Measurements from ENCODE around the gene BIRC7. TPM values are rescaled to one million over a fixed set of nuclear protein-coding genes. Genes with fewer than 3 reads are reported as not detected.

BIRC7 gene
- total and polyA plus RNA-seq, 2 donors from 2014 or later: 0.30 to 4.0 TPM

DNA sequence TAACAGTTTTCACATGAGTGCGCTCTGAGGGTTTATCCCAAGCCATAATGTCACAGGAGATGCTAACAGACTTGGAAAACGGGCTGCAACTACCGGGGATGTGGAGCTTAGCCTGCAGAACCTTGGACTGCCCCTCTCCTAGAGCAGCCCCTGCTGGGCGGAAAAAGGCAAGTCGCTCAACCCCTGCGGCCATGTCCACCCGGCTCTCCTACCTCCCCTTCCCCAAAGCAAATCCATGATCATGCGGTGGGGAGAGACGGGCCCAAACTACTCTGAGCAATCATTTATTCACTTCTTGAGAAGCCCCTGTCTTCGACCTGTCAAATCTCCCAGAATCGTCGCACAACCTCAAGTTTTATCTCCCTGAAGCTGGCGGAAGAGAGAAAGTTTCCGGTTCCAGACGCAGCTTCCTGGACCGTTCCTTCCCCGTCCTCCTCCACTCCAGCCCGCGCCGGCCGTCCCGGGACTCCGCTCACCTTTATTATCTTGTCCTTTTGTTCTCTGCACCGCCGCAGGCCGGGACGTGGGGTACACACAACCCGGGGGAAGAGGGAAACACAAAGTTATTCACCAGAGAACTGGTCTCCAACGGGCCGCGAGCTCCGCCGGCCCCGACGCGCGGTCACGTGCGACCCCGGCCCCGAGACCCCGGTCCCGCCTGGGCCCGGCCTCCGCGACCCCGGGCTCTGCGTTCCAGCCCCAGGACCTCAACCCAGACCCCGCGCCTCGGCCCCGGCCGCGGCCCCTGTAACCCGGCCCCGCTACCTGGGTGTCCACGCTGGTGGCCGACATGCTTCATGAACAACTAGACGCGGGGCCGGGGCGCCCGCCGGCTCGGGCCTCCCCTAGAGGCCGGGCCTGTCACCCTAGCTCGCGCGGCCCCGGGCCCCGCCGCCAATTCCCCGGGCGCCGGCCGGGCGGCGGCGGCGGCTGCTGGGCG lies 20.3 kb upstream of the BIRC7 start:
- H3K4me3 ChIP-seq (ENCODE audit: low read length in 3 of 3): peak overlapping the region; percentile 65 to 82 (median 71)
- H3K27ac ChIP-seq (ENCODE audit: low read depth in 2 of 2, low read length in 2 of 2): peak overlapping the region; percentile 23 to 41
- no peaks in the 10 kb centered on the region for H3K9me3 ChIP-seq (ENCODE audit: control insufficient read depth in 2 of 3, insufficient read depth in 1 of 3, low read length in 3 of 3)
- H3K9ac ChIP-seq (ENCODE audit: low read length in 3 of 3): peak overlapping the region; percentile 35 to 47 (median 36)
- DNase-seq (peak in 4 of 5 donors; percentile 38 to 87 (median 70)), FAIRE-seq (no peak)
- TF ChIP-seq, protein P1, sequence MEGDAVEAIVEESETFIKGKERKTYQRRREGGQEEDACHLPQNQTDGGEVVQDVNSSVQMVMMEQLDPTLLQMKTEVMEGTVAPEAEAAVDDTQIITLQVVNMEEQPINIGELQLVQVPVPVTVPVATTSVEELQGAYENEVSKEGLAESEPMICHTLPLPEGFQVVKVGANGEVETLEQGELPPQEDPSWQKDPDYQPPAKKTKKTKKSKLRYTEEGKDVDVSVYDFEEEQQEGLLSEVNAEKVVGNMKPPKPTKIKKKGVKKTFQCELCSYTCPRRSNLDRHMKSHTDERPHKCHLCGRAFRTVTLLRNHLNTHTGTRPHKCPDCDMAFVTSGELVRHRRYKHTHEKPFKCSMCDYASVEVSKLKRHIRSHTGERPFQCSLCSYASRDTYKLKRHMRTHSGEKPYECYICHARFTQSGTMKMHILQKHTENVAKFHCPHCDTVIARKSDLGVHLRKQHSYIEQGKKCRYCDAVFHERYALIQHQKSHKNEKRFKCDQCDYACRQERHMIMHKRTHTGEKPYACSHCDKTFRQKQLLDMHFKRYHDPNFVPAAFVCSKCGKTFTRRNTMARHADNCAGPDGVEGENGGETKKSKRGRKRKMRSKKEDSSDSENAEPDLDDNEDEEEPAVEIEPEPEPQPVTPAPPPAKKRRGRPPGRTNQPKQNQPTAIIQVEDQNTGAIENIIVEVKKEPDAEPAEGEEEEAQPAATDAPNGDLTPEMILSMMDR (IDR thresholded peaks at IDR 0.05; ENCODE audit: borderline replicate concordance, extremely low read depth, insufficient read depth): peak; percentile 44
- peaks cover 0 to 24% (median 0%) of the 10 kb centered on the region in 3 donors for H3K4me1 ChIP-seq (ENCODE audit: control insufficient read depth in 2 of 3, insufficient read depth in 2 of 3, low read depth in 1 of 3, low read length in 3 of 3)
- no peaks in the 10 kb centered on the region for H3K27me3 ChIP-seq (ENCODE audit: control insufficient read depth, insufficient read depth, low read length)
- intact Hi-C loops (cut with DNase I): no loop called here
- H3K36me3 ChIP-seq (ENCODE audit: control insufficient read depth in 2 of 3, insufficient read depth in 3 of 3, low read length in 3 of 3): peaks cover 4 to 19% (median 10%) of the 10 kb centered on the region in 3 donors

DNA sequence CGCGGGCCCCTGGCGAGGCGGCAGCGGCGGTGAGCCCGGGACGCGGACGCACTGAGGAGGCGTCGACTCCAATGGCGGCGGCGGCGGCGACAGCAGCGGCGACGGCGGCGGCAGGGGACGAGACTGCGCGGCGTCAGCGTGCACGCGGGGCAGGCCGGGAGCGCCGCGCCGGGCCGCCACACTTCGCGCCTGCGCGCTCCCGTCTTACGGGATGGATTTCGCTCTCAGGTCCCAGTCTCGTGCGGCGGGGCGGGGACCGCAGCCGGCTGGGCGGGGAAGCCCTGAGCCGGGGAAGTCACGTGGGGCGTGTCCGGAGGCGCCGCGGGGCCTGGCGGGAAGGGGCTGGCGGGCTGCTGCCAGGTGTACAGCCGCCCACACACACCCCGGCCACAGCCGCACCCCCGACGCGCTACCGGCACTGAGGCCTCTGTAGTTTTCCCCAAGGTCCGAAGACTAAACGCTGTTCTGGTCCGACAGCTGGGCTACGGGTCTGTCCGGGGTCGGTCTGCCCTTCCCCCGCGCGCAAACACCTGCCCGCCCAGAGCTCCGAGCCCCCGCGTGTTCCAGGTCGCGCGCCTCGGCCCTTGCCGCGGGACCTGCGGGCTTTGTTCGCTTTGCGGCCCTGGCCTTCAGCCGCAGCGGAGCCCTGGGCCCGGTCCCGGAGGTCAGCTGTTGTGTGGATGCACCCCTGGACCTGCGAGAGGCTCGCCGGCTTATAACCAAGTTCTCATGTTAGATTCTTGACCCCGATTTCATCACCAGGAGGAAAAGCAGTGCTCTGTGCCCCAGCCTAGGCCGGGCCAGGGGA lies 19.5 kb upstream of the BIRC7 start, which contains the start of gene YTHDF1:
YTHDF1 (minus strand) TSS at position 91 of the 808 bp plus-strand sequence. CDS start 239 bp downstream, outside the sequence.
- TF ChIP-seq, protein P1 (IDR thresholded peaks at IDR 0.05; ENCODE audit: borderline replicate concordance, extremely low read depth, insufficient read depth): no peak
- intact Hi-C loops (cut with DNase I): no loop called here
- Histone ChIP-seq H3K4me3 (ENCODE audit: low read length in 3 of 3) (peak within 1 kb of the TSS; percentile 65 to 82 (median 71)), H3K27me3 (ENCODE audit: control insufficient read depth, insufficient read depth, low read length) (no peaks in the 10 kb centered on the region), H3K27ac (ENCODE audit: low read depth in 2 of 2, low read length in 2 of 2) (peak within 1 kb of the TSS; percentile 79 to 85), H3K36me3 (ENCODE audit: control insufficient read depth in 2 of 3, insufficient read depth in 3 of 3, low read length in 3 of 3) (peaks cover 4 to 18% (median 10%) of the 10 kb centered on the region in 3 donors), H3K9me3 (ENCODE audit: control insufficient read depth in 2 of 3, insufficient read depth in 1 of 3, low read length in 3 of 3) (no peaks in the 10 kb centered on the region), H3K4me1 (ENCODE audit: control insufficient read depth in 2 of 3, insufficient read depth in 2 of 3, low read depth in 1 of 3, low read length in 3 of 3) (peaks cover 0 to 24% (median 0%) of the 10 kb centered on the region in 3 donors), H3K9ac (ENCODE audit: low read length in 3 of 3) (peak within 1 kb of the TSS; percentile 36 to 71 (median 61))
- FAIRE-seq (no peak), DNase-seq (peak; percentile 97 to 99 (median 98))

DNA sequence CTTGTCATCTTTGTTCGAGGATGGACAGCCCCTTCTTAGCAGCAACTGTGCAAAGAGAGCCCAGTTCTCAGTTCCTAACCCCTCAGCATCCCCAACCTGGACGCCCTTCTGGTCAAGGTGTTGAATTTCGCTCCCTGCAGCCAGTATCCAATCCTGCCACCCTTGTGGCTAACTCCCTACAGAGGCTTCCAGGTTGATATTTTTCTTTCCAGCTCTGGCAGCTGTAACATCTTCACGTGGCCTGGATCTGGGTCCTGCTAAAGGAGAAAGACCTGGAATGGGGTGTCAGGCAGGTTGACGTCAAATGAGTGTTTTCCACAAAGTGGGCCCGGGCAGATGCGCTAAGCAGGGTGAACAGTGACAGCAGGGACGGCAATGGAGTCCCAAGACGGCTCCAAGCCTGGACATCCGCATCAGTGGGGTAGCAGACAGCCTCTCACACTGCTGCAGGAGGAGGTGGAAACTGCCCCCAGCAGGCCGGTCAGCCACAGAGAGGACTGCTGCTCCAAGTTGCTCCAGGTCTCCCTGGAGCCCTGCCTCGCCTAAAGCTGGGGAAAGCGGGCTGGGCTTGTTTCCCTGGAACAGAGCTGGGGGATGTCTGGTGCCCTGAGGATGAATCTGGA lies 18.7 kb upstream of the BIRC7 start:
- Histone ChIP-seq H3K9ac (ENCODE audit: low read length in 3 of 3) (peak overlapping the region in 2 of 3 donors; percentile 51 to 71), H3K36me3 (ENCODE audit: control insufficient read depth in 2 of 3, insufficient read depth in 3 of 3, low read length in 3 of 3) (peaks cover 3 to 12% (median 10%) of the 10 kb centered on the region in 3 donors), H3K27ac (ENCODE audit: low read depth in 2 of 2, low read length in 2 of 2) (peak overlapping the region in 1 of 2 donors; percentile 85), H3K4me1 (ENCODE audit: control insufficient read depth in 2 of 3, insufficient read depth in 2 of 3, low read depth in 1 of 3, low read length in 3 of 3) (peaks cover 0 to 24% (median 0%) of the 10 kb centered on the region in 3 donors), H3K9me3 (ENCODE audit: control insufficient read depth in 2 of 3, insufficient read depth in 1 of 3, low read length in 3 of 3) (no peaks in the 10 kb centered on the region), H3K4me3 (ENCODE audit: low read length in 3 of 3) (peak overlapping the region in 2 of 3 donors; percentile 43 to 69), H3K27me3 (ENCODE audit: control insufficient read depth, insufficient read depth, low read length) (no peaks in the 10 kb centered on the region)
- intact Hi-C loops (cut with DNase I): no loop called here
- TF ChIP-seq, protein P1 (IDR thresholded peaks at IDR 0.05; ENCODE audit: borderline replicate concordance, extremely low read depth, insufficient read depth): no peak
- FAIRE-seq (no peak), DNase-seq (peak in 2 of 5 donors; percentile 52 to 77)
